KOPT-K1 (cell line): ENCODE data around the gene PRC1.

Experiments used
- H3K27ac ChIP-seq: fragments of 200-600 bp; sonication (generic); 2 replicates; pipeline ENCODE4 v1.5.1; 2016; ENCODE audit warnings: antibody characterized with exemption, mild to moderate bottlenecking, low read depth, low read length; ENCODE audit not compliant: poor library complexity, severe bottlenecking
- H3K36me3 ChIP-seq: fragments of 200-600 bp; sonication (generic); 2 replicates; pipeline ENCODE4 v1.5.1; 2017; ENCODE audit warnings: antibody characterized with exemption, mild to moderate bottlenecking, low read length, moderate library complexity; ENCODE audit not compliant: insufficient read depth
- H3K9me3 ChIP-seq: fragments of 200-600 bp; sonication (generic); 2 replicates; pipeline ENCODE4 v1.5.1; 2017; ENCODE audit warnings: antibody characterized with exemption, low read length, mild to moderate bottlenecking; ENCODE audit not compliant: insufficient read depth, poor library complexity, severe bottlenecking

The PRC1 gene

DNA sequence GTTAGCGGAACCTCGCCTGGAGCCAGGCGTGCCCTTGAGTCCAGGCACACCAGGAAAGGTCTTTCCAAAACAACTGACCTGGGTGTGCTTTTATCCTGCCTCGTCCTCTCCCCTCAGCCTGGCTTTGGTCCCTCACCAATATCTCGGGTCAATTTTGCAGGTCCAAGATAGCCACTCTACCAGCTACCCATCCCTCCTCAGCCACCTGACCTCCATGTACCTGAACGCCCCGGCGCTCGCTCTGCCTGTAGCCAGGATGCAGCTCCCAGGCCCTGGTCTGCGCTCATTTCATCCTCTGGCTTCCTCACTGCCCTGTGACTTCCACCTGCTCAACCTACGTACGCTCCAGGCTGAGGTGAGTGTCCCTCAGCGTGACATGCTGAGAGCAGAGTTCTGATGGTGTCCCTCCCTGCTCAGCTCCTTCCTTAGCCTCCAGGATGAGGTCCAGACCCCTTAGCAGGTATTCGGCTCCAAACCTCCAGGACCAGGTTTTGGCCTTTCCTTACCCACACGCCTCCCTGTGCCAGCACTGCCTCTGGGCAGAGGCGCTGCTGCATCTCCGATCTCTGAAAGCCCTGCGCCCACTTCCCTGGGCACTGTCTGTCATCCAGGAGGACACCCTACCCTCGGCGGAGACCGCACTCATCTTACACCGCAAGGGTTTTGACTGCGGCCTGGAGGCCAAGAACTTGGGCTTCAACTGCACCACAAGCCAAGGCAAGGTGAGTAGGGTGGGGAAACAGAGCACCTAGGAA is 76.1 kb downstream of the PRC1 start:
- Histone ChIP-seq H3K27ac (no peak overlapping the region), H3K36me3 (peaks cover 88% of the 10 kb centered on the region)

DNA sequence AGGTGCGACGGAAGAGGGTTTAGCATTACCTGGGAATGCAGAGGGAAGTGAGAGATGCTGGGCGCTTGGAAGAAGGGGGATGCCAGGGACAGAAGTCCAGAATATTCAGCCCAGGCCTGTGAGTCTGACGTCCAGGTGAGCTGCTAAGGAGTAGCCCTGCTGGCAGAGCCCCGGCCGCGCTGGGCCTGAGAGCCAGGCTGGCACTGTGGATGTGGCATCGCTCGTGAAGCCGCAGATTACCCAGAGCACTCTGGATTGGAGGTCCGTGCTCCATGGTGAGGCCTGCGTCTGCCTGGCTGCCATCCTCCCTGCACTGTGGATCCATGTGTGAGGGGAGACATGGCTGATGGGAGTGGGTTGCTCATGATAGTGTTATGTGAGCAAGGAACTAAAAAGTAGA is 76.8 kb downstream of the PRC1 start:
- Histone ChIP-seq H3K9me3 (no peaks in the 10 kb centered on the region), H3K27ac (no peak overlapping the region), H3K36me3 (peaks cover 94% of the 10 kb centered on the region)

More for the DNA sequence above, 76.1 kb downstream of the PRC1 start:
- H3K9me3 ChIP-seq: no peaks in the 10 kb centered on the region

DNA sequence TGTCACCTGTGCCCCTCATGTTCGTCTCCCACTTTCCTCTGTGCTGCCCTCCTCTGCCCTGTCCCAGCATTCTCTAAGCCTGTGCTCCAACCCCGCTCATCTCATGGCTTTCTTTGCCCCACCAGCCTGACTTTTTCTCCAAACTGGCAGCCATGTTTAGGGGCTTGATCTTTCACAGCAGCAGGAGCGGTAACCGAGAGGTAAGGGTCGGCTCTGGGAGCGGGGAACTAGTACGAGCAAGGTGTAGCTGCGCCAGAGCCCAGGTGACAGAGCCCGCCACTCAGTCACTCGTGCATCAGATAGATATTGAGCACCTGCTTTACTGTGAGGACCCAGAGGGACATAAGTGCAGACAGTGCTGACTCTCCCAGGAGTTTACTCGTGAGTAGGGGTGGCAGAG is 77.9 kb downstream of the PRC1 start:
- H3K9me3 ChIP-seq: no peaks in the 10 kb centered on the region
- no peak overlapping the region for H3K27ac ChIP-seq
- peaks cover 100% of the 10 kb centered on the region for H3K36me3 ChIP-seq
